ENCODE data around the gene HAPLN3. TPM values are rescaled to one million over a fixed set of nuclear protein-coding genes. Genes with fewer than 3 reads are reported as not detected.

Gene HAPLN3
- total and polyA plus RNA-seq, 4 donors: 3.9 to 15.5 (median 10.5) TPM

- DNase-seq (no peak), ATAC-seq (ENCODE audit: insufficient read depth, low FRiP score) (no peak)
- no peak for TF ChIP-seq CTCF (IDR thresholded peaks at IDR 0.05; ENCODE audit: control extremely low read depth, extremely low read depth)
- no peaks in the 10 kb centered on the region for H3K9me3 ChIP-seq (ENCODE audit: control insufficient read depth in 4 of 4, insufficient read depth in 3 of 4, low read length in 3 of 4)
- no peaks in the 10 kb centered on the region for H3K36me3 ChIP-seq (ENCODE audit: control insufficient read depth in 4 of 4, insufficient read depth in 4 of 4, low read length in 4 of 4)
- 94 to 96% methylated on average over 10 to 11 of the region's 11 CpGs for WGBS, 2 donors
- no peak overlapping the region for H3K9ac ChIP-seq (ENCODE audit: insufficient read depth in 1 of 2, low read length in 2 of 2)
- H3K27ac ChIP-seq (ENCODE audit: low read depth in 1 of 2, low read length in 1 of 2): no peak overlapping the region
- no peaks in the 10 kb centered on the region for H3K4me1 ChIP-seq (ENCODE audit: control insufficient read depth in 5 of 5, insufficient read depth in 5 of 5, low read length in 5 of 5)
- no peak overlapping the region for H3K4me3 ChIP-seq
- no peaks in the 10 kb centered on the region for H3K27me3 ChIP-seq (ENCODE audit: control insufficient read depth in 3 of 3, insufficient read depth in 3 of 3, low read length in 2 of 3)
Measured at GRCh38 chr15:88877415-88877814, 17.9 kb downstream of the HAPLN3 start.

- TF ChIP-seq CTCF (IDR thresholded peaks at IDR 0.05; ENCODE audit: control extremely low read depth, extremely low read depth): no peak
- Histone ChIP-seq H3K4me3 (no peak overlapping the region), H3K4me1 (ENCODE audit: control insufficient read depth in 5 of 5, insufficient read depth in 5 of 5, low read length in 5 of 5) (no peaks in the 10 kb centered on the region), H3K9me3 (ENCODE audit: control insufficient read depth in 4 of 4, insufficient read depth in 3 of 4, low read length in 3 of 4) (no peaks in the 10 kb centered on the region), H3K27ac (ENCODE audit: low read depth in 1 of 2, low read length in 1 of 2) (no peak overlapping the region), H3K27me3 (ENCODE audit: control insufficient read depth in 3 of 3, insufficient read depth in 3 of 3, low read length in 2 of 3) (no peaks in the 10 kb centered on the region), H3K36me3 (ENCODE audit: control insufficient read depth in 4 of 4, insufficient read depth in 4 of 4, low read length in 4 of 4) (no peaks in the 10 kb centered on the region), H3K9ac (ENCODE audit: insufficient read depth in 1 of 2, low read length in 2 of 2) (no peak overlapping the region)
- whole genome bisulfite sequencing, 2 donors: 88 to 92% methylated on average over 10 of the region's 10 CpGs
- DNase-seq: no peak
- no peak for ATAC-seq (ENCODE audit: insufficient read depth, low FRiP score)
Measured at GRCh38 chr15:88876573-88876972, 18.8 kb downstream of the HAPLN3 start.

- Histone ChIP-seq H3K27ac (ENCODE audit: low read depth in 1 of 2, low read length in 1 of 2) (no peak overlapping the region), H3K27me3 (ENCODE audit: control insufficient read depth in 3 of 3, insufficient read depth in 3 of 3, low read length in 2 of 3) (peaks cover 0 to 4% (median 3%) of the 10 kb centered on the region in 3 donors), H3K4me1 (ENCODE audit: control insufficient read depth in 5 of 5, insufficient read depth in 5 of 5, low read length in 5 of 5) (no peaks in the 10 kb centered on the region), H3K9ac (ENCODE audit: insufficient read depth in 1 of 2, low read length in 2 of 2) (no peak overlapping the region), H3K36me3 (ENCODE audit: control insufficient read depth in 4 of 4, insufficient read depth in 4 of 4, low read length in 4 of 4) (no peaks in the 10 kb centered on the region), H3K9me3 (ENCODE audit: control insufficient read depth in 4 of 4, insufficient read depth in 3 of 4, low read length in 3 of 4) (peaks cover 0 to 6% (median 0%) of the 10 kb centered on the region in 4 donors), H3K4me3 (no peak overlapping the region)
- no peak for ATAC-seq (ENCODE audit: insufficient read depth, low FRiP score)
- 46 to 68% methylated on average over 6 of the region's 6 CpGs for WGBS, 2 donors
- no peak for DNase-seq
- no peak for TF ChIP-seq CTCF (IDR thresholded peaks at IDR 0.05; ENCODE audit: control extremely low read depth, extremely low read depth)
Measured at GRCh38 chr15:88874684-88875083, 20.7 kb downstream of the HAPLN3 start.

GRCh38 chr15:88874275-88874674 lies 21.1 kb downstream of the HAPLN3 start:
- ATAC-seq (ENCODE audit: insufficient read depth, low FRiP score) (no peak), DNase-seq (no peak)
- WGBS, 2 donors: 82 to 93% methylated on average over 15 of the region's 15 CpGs
- Histone ChIP-seq H3K4me1 (ENCODE audit: control insufficient read depth in 5 of 5, insufficient read depth in 5 of 5, low read length in 5 of 5) (no peaks in the 10 kb centered on the region), H3K9me3 (ENCODE audit: control insufficient read depth in 4 of 4, insufficient read depth in 3 of 4, low read length in 3 of 4) (peaks cover 0 to 6% (median 0%) of the 10 kb centered on the region in 4 donors), H3K9ac (ENCODE audit: insufficient read depth in 1 of 2, low read length in 2 of 2) (no peak overlapping the region), H3K27me3 (ENCODE audit: control insufficient read depth in 3 of 3, insufficient read depth in 3 of 3, low read length in 2 of 3) (peaks cover 0 to 4% (median 3%) of the 10 kb centered on the region in 3 donors), H3K4me3 (no peak overlapping the region), H3K36me3 (ENCODE audit: control insufficient read depth in 4 of 4, insufficient read depth in 4 of 4, low read length in 4 of 4) (no peaks in the 10 kb centered on the region), H3K27ac (ENCODE audit: low read depth in 1 of 2, low read length in 1 of 2) (no peak overlapping the region)
- TF ChIP-seq CTCF (IDR thresholded peaks at IDR 0.05; ENCODE audit: control extremely low read depth, extremely low read depth): no peak
